ENCODE data around the gene NDUFS8. TPM values are rescaled to one million over a fixed set of nuclear protein-coding genes. Genes with fewer than 3 reads are reported as not detected.

Gene NDUFS8
- total RNA-seq, 4 donors from 2014 or later = 53.4 to 291 (median 139) TPM

DNA sequence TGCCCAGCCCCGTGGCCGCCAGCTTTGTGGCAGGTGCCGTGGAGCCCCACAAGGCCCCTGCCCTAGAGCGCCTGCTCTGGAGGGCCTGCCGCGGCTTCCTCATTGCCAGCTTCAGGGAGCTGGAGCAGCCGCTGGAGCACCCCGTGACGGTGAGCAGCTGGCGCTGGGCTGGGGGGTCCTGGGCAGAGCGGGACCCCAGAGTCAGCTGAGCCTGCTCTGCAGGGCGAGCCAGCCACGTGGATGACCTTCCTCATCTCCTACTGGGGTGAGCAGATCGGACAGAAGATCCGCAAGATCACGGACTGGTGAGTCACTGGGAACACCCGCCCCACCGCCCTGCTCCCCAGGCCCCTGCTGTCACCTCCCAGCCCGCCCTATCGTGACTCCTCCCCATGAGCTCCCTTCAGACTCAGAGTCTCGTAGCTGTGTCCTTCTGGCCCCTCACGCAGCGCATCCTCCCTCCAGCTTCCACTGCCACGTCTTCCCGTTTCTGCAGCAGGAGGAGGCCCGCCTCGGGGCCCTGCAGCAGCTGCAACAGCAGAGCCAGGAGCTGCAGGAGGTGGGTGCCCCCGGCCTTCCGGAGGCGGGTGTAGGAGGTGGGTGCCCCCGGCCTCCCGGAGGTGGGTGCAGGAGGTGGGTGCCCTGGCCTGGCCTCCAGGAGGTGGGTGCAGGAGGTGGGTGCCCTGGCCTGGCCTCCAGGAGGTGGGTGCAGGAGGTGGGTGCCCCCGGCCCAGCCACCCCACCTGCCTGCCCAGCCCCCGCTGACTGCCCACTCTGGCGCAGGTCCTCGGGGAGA, 13.1 kb downstream of the NDUFS8 start:
- Histone ChIP-seq H3K36me3 (no peaks in the 10 kb centered on the region), H3K4me3 (no peak overlapping the region), H3K27me3 (no peaks in the 10 kb centered on the region), H3K27ac (peak overlapping the region; percentile 87 to 91), H3K4me1 (peaks cover 0 to 6% of the 10 kb centered on the region in 2 donors), H3K9me3 (no peaks in the 10 kb centered on the region)
- intact Hi-C loops (cut with DNase I; ENCODE audit: low total_unique reads) = no loop called here
- TF ChIP-seq, protein P1, sequence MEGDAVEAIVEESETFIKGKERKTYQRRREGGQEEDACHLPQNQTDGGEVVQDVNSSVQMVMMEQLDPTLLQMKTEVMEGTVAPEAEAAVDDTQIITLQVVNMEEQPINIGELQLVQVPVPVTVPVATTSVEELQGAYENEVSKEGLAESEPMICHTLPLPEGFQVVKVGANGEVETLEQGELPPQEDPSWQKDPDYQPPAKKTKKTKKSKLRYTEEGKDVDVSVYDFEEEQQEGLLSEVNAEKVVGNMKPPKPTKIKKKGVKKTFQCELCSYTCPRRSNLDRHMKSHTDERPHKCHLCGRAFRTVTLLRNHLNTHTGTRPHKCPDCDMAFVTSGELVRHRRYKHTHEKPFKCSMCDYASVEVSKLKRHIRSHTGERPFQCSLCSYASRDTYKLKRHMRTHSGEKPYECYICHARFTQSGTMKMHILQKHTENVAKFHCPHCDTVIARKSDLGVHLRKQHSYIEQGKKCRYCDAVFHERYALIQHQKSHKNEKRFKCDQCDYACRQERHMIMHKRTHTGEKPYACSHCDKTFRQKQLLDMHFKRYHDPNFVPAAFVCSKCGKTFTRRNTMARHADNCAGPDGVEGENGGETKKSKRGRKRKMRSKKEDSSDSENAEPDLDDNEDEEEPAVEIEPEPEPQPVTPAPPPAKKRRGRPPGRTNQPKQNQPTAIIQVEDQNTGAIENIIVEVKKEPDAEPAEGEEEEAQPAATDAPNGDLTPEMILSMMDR (IDR thresholded peaks at IDR 0.05) = no peak
- no peak for TF ChIP-seq POLR2A (IDR thresholded peaks at IDR 0.05)
- DNase-seq = peak; percentile 62

DNA sequence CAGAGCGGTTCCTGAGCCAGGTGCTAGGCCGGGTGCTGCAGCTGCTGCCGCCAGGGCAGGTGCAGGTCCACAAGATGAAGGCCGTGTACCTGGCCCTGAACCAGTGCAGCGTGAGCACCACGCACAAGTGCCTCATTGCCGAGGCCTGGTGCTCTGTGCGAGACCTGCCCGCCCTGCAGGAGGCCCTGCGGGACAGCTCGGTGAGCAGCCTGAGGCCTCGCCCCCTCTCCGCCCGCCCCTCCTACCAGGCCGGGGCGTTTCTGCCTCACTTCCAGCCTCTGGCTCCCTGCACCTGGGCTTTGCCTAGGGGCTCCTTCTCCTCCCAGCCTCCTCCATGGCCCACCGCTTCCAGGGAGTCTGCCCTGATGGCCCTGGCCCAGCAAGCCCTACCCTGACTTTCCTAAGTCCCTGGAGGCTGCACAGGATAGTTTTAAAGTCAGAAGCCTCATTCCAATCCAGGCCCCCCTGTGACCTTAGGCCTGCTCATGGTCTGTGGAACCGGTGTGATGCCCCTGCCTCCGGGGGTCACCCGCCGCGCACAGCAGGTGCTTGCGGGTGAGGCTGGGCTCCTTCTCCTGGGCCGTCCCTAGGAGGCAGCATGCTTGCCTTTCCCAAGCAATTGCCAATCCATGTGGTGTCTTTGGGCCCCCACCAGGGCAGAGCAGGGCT, 13.8 kb downstream of the NDUFS8 start:
- intact Hi-C loops (cut with DNase I; ENCODE audit: low total_unique reads) = no loop called here
- DNase-seq = no peak
- Histone ChIP-seq H3K4me1 (peaks cover 0 to 6% of the 10 kb centered on the region in 2 donors), H3K4me3 (no peak overlapping the region), H3K9me3 (no peaks in the 10 kb centered on the region), H3K27me3 (no peaks in the 10 kb centered on the region), H3K36me3 (no peaks in the 10 kb centered on the region), H3K27ac (peak overlapping the region in 1 of 2 donors; percentile 3)
- TF ChIP-seq, protein P1 (IDR thresholded peaks at IDR 0.05) = no peak
- no peak for TF ChIP-seq POLR2A (IDR thresholded peaks at IDR 0.05)

DNA sequence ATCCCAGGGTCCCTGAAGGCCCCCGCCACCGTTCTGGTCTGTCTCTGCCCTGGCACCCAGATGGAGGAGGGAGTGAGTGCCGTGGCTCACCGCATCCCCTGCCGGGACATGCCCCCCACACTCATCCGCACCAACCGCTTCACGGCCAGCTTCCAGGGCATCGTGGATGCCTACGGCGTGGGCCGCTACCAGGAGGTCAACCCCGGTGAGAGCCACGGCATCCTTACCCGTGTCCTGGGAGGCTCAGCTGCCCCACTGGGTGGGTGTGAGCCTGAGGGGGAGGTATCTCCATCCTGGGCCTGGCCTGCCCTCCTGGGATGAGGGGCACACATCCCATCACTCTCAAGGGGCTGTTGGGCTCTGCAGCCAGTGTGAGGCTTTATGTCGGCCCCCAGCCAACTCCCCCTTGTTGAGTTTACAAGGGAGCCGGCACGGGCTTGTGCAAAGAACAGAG, 14.4 kb downstream of the NDUFS8 start:
- intact Hi-C loops (cut with DNase I; ENCODE audit: low total_unique reads) = no loop called here
- Histone ChIP-seq H3K27me3 (no peaks in the 10 kb centered on the region), H3K4me3 (no peak overlapping the region), H3K36me3 (no peaks in the 10 kb centered on the region), H3K27ac (peak overlapping the region in 1 of 2 donors; percentile 3), H3K4me1 (peaks cover 0 to 6% of the 10 kb centered on the region in 2 donors), H3K9me3 (no peaks in the 10 kb centered on the region)
- TF ChIP-seq POLR2A (IDR thresholded peaks at IDR 0.05) = no peak
- TF ChIP-seq, protein P1 (IDR thresholded peaks at IDR 0.05) = no peak
- DNase-seq = no peak

DNA sequence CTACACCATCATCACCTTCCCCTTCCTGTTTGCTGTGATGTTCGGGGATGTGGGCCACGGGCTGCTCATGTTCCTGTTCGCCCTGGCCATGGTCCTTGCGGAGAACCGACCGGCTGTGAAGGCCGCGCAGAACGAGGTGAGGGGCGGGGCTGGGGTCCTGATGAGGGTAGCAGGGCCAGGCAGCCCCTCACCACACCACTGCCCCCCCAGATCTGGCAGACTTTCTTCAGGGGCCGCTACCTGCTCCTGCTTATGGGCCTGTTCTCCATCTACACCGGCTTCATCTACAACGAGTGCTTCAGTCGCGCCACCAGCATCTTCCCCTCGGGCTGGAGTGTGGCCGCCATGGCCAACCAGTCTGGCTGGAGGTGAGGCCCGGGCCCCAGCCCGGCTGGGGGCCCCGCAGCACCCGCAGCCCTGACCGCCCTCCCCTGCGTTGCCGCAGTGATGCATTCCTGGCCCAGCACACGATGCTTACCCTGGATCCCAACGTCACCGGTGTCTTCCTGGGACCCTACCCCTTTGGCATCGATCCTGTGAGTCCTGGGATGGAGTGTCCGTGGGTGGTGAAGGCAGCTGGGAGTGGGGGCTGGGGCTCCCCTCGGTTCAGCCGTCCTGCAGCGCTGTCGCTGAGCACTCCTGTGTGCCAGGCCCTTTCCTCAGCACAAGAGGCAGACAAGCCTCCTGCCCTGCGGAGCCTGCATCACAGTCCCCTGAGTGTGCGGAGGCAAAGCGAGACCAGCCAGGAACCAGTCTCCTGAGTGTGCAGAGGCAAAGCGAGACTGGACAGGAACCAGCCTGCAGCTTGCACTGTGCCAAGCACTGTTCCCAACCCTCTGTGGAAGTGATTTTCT, 17.2 kb downstream of the NDUFS8 start:
- no peaks in the 10 kb centered on the region for H3K36me3 ChIP-seq
- TF ChIP-seq POLR2A (IDR thresholded peaks at IDR 0.05) = no peak
- TF ChIP-seq, protein P1 (IDR thresholded peaks at IDR 0.05) = no peak
- intact Hi-C loops (cut with DNase I; ENCODE audit: low total_unique reads) = no loop called here
- H3K4me1 ChIP-seq = peaks cover 0 to 6% of the 10 kb centered on the region in 2 donors
- no peaks in the 10 kb centered on the region for H3K9me3 ChIP-seq
- no peaks in the 10 kb centered on the region for H3K27me3 ChIP-seq
- H3K4me3 ChIP-seq = no peak overlapping the region
- no peak for DNase-seq
- H3K27ac ChIP-seq = no peak overlapping the region

Measured in uterus (tissue), 4 donors.